Fibroblast of lung (primary cell): Measurements from ENCODE around the gene NDC1.
"Not testable (repeated sequence)": the region's sequence is repeated elsewhere in the genome, so short reads cannot be mapped to it uniquely, and the experiment has no call there.

ENCODE experiments used
- CTCF ChIP-seq, 2 donors: IDR thresholded peaks in 1 of 2; conservative IDR thresholded peaks in 1 of 2; 1 replicate in 1 of 2; 2 replicates in 1 of 2; pipeline ENCODE4 v1.5.1; 2011 to 2012; ENCODE audit warnings: low read length in 2 of 2, control low read depth in 1 of 2, inconsistent platforms in 1 of 2, low read depth in 1 of 2, mild to moderate bottlenecking in 1 of 2
- EZH2 ChIP-seq: IDR thresholded peaks from 2 replicates; pipeline ENCODE4 v1.5.1; 2012; ENCODE audit warnings: low read length, control low read depth, mild to moderate bottlenecking; ENCODE audit errors: missing control alignments

GRCh38 chr1:53875150-53875549, 37.1 kb upstream of the NDC1 start:
- not testable (repeated sequence) for TF ChIP-seq EZH2; CTCF (conservative IDR thresholded peaks at IDR 0.05 in 1 of 2, IDR thresholded peaks at IDR 0.05 in 1 of 2; ENCODE audit: low read depth in 1 of 2, low read length in 2 of 2)
